22Rv1 (cell line): ENCODE data around the gene AK2.
"Not testable (repeated sequence)": the region's sequence is repeated elsewhere in the genome, so short reads cannot be mapped to it uniquely, and the experiment has no call there.

ENCODE experiments used
- ZFX ChIP-seq: fragments of 450-650 bp; IDR thresholded peaks from 2 replicates; pipeline ENCODE4 v1.6.1; 2017; ENCODE audit warnings: antibody characterized with exemption, borderline replicate concordance
- TF ChIP-seq, protein P1 (sequence below): fragments of 450-650 bp; IDR thresholded peaks from 2 replicates; pipeline ENCODE4 v1.5.1; 2017; ENCODE audit warnings: mild to moderate bottlenecking

DNA sequence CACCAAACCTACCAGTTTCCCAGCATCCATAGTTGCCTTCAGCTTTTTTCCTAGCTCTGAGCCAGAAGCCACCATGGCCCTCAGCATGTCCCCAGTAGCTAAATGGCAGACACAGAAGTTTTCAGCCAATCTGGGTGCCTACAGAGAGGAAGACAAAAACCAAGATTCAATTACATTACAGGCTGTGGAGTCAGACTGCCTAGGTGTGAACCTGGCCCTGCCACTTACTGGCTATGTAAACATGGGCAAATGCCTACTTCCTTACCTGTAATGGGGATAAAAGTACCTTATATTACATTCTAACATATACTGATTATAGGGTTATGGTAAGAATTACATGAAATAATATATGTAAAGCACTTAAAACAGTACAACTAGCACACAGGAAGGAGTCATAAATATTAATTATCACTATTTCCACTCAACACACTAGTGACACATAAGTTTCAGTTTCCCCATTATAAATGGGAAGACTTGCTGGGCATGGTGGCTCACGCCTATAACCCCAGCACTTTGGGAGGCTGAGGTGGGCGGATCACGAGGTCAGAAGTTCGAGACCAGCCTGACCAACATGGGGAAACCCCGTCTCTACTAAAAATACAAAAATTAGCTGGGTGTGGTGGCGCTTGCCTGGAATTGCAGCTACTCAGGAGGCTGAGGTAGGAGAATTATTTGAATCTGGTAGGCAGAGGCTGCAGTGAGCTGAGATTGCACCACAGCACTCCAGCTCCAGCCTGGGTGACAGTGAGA is 12.1 kb downstream of the AK2 start:
- TF ChIP-seq, protein P1, sequence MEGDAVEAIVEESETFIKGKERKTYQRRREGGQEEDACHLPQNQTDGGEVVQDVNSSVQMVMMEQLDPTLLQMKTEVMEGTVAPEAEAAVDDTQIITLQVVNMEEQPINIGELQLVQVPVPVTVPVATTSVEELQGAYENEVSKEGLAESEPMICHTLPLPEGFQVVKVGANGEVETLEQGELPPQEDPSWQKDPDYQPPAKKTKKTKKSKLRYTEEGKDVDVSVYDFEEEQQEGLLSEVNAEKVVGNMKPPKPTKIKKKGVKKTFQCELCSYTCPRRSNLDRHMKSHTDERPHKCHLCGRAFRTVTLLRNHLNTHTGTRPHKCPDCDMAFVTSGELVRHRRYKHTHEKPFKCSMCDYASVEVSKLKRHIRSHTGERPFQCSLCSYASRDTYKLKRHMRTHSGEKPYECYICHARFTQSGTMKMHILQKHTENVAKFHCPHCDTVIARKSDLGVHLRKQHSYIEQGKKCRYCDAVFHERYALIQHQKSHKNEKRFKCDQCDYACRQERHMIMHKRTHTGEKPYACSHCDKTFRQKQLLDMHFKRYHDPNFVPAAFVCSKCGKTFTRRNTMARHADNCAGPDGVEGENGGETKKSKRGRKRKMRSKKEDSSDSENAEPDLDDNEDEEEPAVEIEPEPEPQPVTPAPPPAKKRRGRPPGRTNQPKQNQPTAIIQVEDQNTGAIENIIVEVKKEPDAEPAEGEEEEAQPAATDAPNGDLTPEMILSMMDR = not testable (repeated sequence)
- TF ChIP-seq ZFX = not testable (repeated sequence)
